ENCODE results near the gene TXNIP. TPM values are rescaled to one million over a fixed set of nuclear protein-coding genes. Genes with fewer than 3 reads are reported as not detected.

TXNIP gene
- polyA plus RNA-seq, 1 donor (not counting 4 experiments of a cell fraction or from before 2014, with no cell fraction given) = 159 TPM

DNA sequence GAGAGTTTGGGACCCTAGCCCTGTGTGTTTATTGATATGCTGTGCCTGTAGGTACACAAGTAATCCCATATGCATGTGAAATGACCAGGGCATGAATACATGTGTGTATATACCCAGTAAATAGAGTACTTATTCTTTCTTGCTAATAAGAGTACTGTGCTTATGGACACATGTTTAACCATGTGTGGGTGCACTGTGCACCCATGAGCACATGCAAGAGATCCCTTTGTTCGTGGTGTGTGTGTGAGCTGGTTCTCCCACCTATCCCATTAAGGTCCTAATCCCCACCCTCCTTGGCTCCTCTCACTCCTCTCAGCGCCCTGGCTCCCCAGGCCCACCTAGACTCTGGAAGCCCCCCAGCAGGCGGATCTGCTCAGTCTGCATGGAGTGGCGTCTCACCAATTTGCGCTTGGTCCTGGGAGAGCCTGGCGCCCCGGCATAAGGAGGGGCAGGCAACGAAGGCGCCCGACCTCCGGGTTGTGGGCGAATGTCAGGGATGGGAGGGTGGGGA is 36.4 kb downstream of the TXNIP start:
- dilution Hi-C loops (cut with MboI; ENCODE audit: extremely low pct_ligation_motif_present, low sequenced_read_pairs) = no loop called here
- H3K79me2 ChIP-seq (ENCODE audit: control insufficient read depth, insufficient read depth, low read length) = peaks cover 7% of the 10 kb centered on the region
- H3K27ac ChIP-seq (ENCODE audit: control insufficient read depth, insufficient read depth, low read length) = no peak overlapping the region
- TF ChIP-seq, protein P1, sequence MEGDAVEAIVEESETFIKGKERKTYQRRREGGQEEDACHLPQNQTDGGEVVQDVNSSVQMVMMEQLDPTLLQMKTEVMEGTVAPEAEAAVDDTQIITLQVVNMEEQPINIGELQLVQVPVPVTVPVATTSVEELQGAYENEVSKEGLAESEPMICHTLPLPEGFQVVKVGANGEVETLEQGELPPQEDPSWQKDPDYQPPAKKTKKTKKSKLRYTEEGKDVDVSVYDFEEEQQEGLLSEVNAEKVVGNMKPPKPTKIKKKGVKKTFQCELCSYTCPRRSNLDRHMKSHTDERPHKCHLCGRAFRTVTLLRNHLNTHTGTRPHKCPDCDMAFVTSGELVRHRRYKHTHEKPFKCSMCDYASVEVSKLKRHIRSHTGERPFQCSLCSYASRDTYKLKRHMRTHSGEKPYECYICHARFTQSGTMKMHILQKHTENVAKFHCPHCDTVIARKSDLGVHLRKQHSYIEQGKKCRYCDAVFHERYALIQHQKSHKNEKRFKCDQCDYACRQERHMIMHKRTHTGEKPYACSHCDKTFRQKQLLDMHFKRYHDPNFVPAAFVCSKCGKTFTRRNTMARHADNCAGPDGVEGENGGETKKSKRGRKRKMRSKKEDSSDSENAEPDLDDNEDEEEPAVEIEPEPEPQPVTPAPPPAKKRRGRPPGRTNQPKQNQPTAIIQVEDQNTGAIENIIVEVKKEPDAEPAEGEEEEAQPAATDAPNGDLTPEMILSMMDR (optimal IDR thresholded peaks at IDR 0.05 in 1 of 3, IDR thresholded peaks at IDR 0.05 in 1 of 3, conservative IDR thresholded peaks at IDR 0.05 in 1 of 3; ENCODE audit: extremely low read depth in 1 of 3, insufficient read depth in 2 of 3, low read length in 3 of 3) = no peak
- TF ChIP-seq EZH2 (IDR thresholded peaks at IDR 0.05; ENCODE audit: low read length) = no peak
- no peak overlapping the region for H3K9ac ChIP-seq (ENCODE audit: control insufficient read depth, extremely low read depth, insufficient read depth, low read length)
- H3K4me1 ChIP-seq (ENCODE audit: control insufficient read depth, extremely low read depth, insufficient read depth, low read length) = peaks cover 55% of the 10 kb centered on the region
- H3K9me1 ChIP-seq (ENCODE audit: control insufficient read depth, extremely low read depth, insufficient read depth, low read length) = no peaks in the 10 kb centered on the region
- no peaks in the 10 kb centered on the region for H3K9me3 ChIP-seq (ENCODE audit: control insufficient read depth, low read depth, low read length)
- DNase-seq (ENCODE audit: low read depth, low spot score) = no peak
- peaks cover 2% of the 10 kb centered on the region for H3K27me3 ChIP-seq (ENCODE audit: control insufficient read depth, extremely low read depth, insufficient read depth, low read length)
- no peak for FAIRE-seq
- H4K20me1 ChIP-seq (ENCODE audit: control insufficient read depth, extremely low read depth, insufficient read depth, low read length) = no peaks in the 10 kb centered on the region
- H3K4me2 ChIP-seq (ENCODE audit: control insufficient read depth, extremely low read depth, insufficient read depth, low read depth, low read length) = peak overlapping the region; percentile 92
- peak overlapping the region; percentile 89 for H2AFZ ChIP-seq (ENCODE audit: control insufficient read depth, low read length)
- H3K4me3 ChIP-seq (ENCODE audit: control insufficient read depth in 2 of 3, extremely low read depth in 1 of 3, insufficient read depth in 2 of 3, low read depth in 1 of 3, low read length in 3 of 3) = peak overlapping the region in 2 of 3 experiments; percentile 32 to 75
- H3K36me3 ChIP-seq (ENCODE audit: control insufficient read depth in 2 of 2, extremely low read depth in 1 of 2, insufficient read depth in 2 of 2, low read length in 2 of 2) = no peaks in the 10 kb centered on the region

DNA sequence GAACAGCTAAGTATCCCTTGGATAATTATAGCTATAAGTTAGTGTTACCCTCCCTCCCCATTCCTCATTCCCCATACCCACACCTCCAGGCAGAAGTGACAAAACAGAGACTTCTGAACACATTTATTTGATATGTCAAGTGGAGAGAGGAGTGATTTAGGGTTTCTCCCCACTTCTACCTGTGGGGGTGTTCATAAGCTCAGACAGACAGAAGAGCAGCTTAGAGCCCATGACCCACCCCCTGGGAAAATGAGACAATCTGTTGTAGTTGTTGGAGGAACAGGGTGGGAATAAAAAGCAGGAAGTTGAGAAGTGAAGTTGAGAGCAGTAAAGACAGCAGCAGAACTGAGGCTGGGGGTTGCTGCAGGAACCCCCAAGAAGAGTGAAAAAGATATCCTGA is 37.0 kb downstream of the TXNIP start:
- dilution Hi-C loops (cut with MboI; ENCODE audit: extremely low pct_ligation_motif_present, low sequenced_read_pairs) = no loop called here
- DNase-seq (ENCODE audit: low read depth, low spot score) (no peak), FAIRE-seq (no peak)
- no peak overlapping the region for H3K4me2 ChIP-seq (ENCODE audit: control insufficient read depth, extremely low read depth, insufficient read depth, low read depth, low read length)
- no peaks in the 10 kb centered on the region for H3K36me3 ChIP-seq (ENCODE audit: control insufficient read depth in 2 of 2, extremely low read depth in 1 of 2, insufficient read depth in 2 of 2, low read length in 2 of 2)
- H3K9me1 ChIP-seq (ENCODE audit: control insufficient read depth, extremely low read depth, insufficient read depth, low read length) = no peaks in the 10 kb centered on the region
- H3K79me2 ChIP-seq (ENCODE audit: control insufficient read depth, insufficient read depth, low read length) = peaks cover 10% of the 10 kb centered on the region
- H2AFZ ChIP-seq (ENCODE audit: control insufficient read depth, low read length) = no peak overlapping the region
- no peaks in the 10 kb centered on the region for H4K20me1 ChIP-seq (ENCODE audit: control insufficient read depth, extremely low read depth, insufficient read depth, low read length)
- H3K4me3 ChIP-seq (ENCODE audit: control insufficient read depth in 2 of 3, extremely low read depth in 1 of 3, insufficient read depth in 2 of 3, low read depth in 1 of 3, low read length in 3 of 3) = no peak overlapping the region
- H3K4me1 ChIP-seq (ENCODE audit: control insufficient read depth, extremely low read depth, insufficient read depth, low read length) = peaks cover 55% of the 10 kb centered on the region
- no peak for TF ChIP-seq EZH2 (IDR thresholded peaks at IDR 0.05; ENCODE audit: low read length)
- TF ChIP-seq, protein P1 (optimal IDR thresholded peaks at IDR 0.05 in 1 of 3, IDR thresholded peaks at IDR 0.05 in 1 of 3, conservative IDR thresholded peaks at IDR 0.05 in 1 of 3; ENCODE audit: extremely low read depth in 1 of 3, insufficient read depth in 2 of 3, low read length in 3 of 3) = no peak
- no peak overlapping the region for H3K9ac ChIP-seq (ENCODE audit: control insufficient read depth, extremely low read depth, insufficient read depth, low read length)
- no peaks in the 10 kb centered on the region for H3K9me3 ChIP-seq (ENCODE audit: control insufficient read depth, low read depth, low read length)
- H3K27ac ChIP-seq (ENCODE audit: control insufficient read depth, insufficient read depth, low read length) = no peak overlapping the region
- H3K27me3 ChIP-seq (ENCODE audit: control insufficient read depth, extremely low read depth, insufficient read depth, low read length) = peaks cover 2% of the 10 kb centered on the region

Measured in keratinocyte (primary cell).